GM21737 (cell line): ENCODE data around the gene INHBA.

ENCODE experiments used
- ATAC-seq: cut with Tn5 transposase; IDR thresholded peaks from one replicate; pipeline ENCODE4 v1.9.1; 2021; ENCODE audit warnings: mild to moderate bottlenecking, moderate library complexity; ENCODE audit not compliant: unreplicated experiment

INHBA gene

DNA sequence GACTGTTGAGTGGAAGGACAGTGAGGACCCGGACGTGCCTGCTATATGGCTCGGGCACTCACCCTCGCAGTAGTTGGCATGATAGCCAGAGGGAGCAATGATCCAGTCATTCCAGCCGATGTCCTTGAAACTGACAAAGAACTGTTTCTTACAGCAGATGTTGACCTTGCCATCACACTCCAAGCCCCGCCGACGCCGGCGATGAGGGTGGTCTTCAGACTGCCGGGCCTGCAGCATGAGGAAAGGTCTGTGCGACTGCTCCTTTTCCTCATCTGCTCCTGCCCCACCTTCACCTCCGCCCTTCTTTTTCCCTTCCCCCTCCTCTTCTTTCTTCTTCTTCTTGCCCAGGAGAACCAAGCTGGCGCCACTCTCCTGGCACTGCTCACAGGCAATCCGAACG lies 13.1 kb downstream of the INHBA start:
- ATAC-seq = no peak

DNA sequence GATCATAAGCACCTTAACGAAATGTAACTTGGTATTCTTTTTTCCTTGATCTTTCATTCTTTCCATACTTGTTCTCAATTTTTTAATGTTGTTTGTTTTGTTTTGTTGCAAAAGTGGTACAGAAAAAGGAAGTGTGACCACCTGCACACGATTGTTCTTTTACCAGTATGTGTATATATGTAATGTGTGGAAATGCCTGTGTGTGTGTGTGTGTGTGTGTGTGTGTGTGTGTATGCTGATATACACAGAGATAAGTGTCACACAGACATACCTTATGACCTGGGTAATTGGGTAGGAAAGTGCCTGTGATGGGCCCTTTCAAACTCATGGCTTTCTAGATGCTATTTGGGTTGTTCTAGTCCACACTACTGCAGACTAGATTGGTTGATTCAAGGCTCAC lies 14.0 kb downstream of the INHBA start:
- ATAC-seq = no peak

DNA sequence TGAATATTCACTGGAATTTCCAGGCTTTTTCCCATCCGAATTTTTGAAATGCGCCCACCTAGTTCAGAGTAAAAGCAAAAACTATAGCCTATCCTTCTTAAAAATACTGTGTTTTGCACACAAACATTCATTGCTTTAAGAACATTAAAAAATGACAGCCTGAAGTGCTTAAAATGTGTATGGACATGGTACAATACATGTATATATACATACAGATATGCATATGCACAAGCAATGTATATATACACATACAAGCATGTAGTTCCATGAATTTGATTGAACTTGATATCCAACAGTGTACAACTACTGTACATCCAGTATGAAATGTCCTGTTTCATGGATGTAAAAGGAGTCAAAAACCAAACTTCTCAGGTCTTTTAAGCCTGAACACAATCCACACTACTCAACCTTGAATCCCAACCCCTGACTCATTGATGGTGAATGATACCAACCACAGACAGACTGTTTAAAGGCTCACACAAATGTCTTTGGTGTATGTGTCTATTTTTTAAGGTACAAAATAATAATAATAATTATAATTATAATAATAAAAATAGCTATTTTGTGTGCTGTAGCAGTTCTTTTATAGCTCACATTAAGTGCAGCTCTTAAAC lies 14.8 kb downstream of the INHBA start:
- ATAC-seq = no peak

DNA sequence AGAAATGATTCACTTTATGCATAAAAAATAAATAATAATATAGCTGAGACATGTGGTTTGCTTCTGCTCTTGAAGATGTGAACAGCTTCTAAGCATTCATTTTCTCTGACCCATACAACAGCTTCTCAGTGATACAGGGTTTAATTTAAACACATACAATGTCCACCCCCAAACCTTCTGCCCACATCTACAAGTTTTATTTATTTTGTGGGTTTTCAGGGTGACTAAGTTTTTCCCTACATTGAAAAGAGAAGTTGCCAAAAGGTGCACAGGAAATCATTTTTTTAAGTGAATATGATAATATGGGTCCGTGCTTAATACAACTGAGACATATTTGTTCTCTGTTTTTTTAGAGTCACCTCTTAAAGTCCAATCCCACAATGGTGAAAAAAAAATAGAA lies 17.2 kb downstream of the INHBA start:
- ATAC-seq = no peak

DNA sequence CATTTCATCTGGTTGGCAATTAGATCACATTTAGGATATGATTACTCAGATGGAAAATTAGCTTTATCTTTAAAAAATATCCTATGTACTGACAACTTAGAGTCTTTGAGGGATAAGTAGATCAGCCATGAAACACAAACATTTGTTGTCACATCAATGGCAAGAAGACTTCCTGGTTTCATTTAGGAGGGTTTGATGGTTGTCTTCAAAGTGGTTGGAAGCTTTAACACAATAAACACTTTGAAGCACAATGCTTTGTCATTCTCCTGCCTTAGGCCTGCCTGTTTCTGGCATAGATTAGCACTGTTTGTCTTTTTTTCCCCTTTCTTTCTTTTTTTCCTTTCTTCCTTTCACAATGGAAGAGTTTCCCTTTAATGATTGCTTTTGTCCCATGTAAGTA lies 20.5 kb downstream of the INHBA start:
- no peak for ATAC-seq

DNA sequence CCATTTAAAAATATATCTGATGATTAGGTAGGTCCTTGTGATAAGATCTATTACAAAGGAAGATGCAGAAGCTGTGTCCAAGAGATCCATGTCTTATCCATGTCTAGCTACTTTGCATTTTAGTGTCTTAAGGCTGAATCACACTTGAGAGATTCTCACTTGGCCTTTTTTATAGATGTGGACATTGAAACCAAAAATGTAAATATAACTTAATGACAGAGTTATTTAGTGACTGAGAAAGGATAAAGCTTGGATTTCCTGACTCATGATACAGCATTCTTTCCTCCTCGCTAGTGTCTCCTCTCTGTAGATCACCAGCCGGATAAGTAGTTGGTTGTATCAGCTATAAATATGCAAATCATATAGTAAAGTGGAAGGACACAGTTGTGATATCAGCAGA lies 23.3 kb downstream of the INHBA start:
- no peak for ATAC-seq

DNA sequence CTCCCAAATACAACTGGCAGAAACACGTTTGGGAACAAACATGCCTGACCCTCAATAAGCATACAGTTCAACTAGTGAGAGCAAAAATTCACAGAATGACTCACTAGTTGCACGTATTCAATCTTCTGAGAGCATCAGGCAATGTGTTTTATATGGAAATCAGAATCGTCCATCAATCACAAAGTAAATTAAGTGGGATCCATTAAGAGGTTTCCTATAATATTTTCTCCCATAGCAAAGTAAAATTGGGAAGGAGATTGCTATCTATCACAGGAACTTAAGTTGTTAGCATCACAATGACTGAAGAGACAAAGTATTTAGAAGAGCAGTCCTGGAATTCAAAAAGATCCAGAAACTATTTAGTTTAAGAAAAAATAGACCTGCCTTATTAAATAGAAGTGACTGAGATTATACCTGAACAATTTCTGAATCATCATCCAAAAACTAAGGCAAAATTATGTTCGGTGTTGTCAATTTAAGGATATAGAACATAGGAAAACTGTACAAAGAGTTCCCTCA lies 28.3 kb downstream of the INHBA start:
- ATAC-seq = no peak

DNA sequence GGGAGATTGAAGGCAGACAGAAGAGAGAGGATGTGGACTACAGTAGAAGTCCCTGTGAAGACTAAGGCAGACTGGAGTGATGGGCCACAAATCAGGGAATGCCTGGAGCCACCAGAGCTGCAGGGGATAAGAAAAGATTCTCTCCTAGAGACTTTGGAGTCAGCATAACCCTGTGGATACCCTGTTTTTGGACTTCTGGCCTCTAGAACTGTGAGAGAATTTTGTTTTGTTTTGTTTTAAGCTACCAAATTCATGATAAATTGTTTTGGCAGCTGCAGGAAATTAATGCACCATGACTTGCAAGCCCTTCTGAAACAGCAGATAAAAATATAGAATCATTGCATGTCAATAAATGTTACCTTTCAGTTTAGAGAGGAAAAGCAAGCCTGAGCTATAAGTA lies 41.3 kb downstream of the INHBA start:
- ATAC-seq = no peak

DNA sequence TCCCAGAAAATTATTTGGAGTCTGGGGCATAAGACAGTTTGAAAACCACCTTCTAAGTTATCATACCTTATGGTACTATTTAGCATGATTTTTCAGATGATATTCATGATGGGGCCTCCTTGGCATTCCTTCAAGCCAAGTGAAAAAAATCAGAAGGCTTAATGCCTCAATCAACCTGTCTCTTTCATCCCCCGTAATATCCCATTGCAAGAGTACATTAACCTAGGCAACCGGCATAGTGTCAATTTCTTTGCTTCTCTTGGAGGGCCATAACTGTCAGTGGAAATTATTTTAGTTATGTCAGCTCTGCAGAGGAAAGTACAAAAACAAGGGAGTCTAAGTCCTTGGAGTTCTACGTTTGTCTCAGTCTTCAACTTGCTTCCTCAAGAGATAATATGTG lies 43.4 kb downstream of the INHBA start:
- no peak for ATAC-seq

DNA sequence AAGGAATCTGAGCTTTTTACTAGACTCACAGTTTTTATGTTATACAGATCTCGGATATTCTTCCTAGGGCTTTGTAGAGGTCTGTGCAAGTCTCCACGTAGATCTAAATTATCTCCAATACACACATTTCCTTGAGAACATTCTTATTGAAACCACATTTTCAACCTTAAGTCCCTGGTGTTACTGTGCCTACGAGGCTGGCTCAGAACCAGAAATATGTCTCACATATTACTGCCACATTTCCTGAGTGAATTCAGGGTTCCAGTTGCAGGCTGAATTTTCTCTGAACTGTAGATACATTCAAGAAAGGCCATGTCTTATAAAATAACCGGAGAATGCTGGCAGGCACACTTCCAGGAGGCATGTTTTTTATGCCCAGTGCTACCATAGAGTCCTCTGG lies 46.5 kb downstream of the INHBA start:
- no peak for ATAC-seq

DNA sequence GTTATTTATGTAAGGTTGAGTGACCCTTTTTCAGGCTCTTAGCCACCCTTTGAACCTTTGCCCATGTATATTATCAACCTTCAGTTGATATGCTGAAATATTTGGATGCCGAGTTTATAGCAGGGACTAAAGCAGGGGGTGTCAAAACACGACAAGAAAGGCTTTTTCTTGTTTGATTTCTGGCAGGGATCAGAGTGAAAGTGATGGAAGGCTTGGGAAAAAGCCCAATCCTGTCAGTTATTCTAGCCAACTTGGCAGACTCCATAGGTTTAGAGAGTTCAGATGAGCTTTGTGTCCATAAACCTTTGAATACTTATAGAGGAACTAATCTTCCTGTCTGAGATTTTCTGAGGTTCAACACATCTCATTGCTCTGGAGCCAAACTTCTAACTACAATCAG lies 47.5 kb downstream of the INHBA start:
- no peak for ATAC-seq

DNA sequence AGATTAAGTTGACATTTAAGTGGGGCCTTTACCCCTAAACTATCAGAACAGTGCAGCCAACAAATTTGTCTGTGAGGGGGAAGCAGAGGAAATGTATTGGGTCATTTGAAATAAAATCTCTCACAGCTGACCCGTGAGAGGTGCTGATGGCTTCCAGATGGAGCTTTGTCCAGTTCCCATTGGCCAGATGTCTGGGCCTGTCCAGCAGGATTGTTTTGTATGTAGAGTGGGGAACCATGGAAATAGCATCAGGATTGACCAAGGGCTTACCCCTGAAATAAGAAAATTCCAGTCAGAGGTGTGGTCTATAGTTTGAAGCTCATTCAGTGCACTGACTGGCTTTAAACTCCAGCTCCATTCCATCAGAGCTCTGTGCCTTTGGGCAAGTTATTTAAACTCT lies 50.6 kb downstream of the INHBA start:
- ATAC-seq = no peak

DNA sequence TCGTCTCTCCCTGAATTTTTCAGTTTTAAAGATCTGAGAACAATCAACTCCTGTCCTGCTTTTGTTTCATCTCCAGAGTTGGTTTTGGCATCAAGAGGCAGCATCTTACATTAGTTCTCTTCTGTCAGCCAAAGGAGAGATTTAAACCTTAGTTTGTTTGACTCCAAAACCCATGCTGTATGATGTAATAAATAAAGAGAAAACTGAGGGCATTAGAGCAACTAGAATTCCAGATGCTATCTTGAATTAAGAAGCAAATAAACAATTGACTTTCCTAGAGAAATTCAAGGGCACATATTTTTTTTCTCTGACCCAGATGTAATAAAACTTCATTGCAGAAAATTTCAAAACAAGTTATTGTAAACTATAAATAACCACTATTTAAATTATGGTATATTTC lies 54.4 kb downstream of the INHBA start:
- no peak for ATAC-seq

DNA sequence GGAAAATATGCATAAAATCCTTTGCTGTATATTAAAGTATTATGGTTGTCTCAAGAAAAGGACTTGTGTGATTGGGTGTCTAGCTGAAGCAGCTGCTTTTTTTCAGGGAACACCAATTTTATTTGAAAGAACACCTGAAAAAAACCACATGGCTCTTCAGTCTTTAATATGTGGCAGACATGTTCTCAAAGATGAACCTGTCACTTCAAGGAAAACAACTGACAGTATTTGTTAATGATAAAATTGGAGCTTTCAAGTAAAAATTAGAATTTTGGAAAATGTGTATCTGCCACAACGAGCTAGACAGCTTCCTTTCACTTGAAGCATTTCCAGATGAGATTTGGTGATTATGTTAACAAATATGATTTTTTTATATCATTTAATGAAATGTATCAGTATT lies 59.3 kb downstream of the INHBA start:
- no peak for ATAC-seq

DNA sequence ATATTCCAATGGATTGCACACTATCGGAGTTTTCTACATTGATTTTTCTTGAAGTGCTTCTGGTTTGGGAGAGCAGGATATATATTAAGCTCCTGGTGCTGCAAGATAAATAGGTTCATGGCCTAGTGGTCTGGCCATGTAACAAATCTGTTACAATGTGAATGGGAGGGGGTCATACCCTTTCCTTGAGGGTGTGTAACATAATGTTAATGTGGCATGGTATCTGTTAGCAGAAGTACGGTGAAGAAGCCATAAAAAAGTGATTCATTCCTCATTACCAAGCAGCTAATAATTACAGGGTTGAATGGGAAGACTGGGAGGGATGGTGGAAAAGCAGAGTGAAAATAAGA lies 61.2 kb downstream of the INHBA start:
- no peak for ATAC-seq

DNA sequence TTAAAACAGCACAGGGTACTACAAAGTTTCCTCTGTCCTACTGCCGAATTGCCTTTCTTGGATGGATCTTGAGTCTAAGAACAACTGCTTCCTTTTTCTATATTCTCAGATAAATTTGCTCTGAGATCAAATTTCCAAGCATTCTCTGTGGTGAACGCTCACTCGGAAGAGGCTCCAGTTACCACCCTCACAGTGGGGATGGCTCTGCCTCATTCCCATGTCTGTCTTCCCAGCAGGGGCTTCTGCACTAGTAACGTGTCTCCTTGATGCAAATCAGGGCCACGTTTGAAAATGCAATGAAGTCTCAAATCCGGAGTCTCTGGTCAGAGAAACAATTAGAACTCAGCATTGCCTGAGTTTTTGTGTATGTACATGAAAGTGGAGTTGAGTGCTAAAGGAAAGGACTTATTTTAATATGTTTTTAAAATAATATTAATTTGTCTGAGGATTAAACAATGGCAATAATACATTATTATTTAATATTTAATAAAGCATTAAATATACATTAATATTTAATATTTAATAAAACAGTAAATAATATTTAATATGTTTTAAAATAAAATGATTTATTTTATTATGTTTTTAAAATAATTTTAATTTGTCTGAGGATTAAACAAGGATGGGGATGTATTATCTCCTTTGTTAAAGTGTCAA lies 61.8 kb downstream of the INHBA start:
- ATAC-seq = no peak

DNA sequence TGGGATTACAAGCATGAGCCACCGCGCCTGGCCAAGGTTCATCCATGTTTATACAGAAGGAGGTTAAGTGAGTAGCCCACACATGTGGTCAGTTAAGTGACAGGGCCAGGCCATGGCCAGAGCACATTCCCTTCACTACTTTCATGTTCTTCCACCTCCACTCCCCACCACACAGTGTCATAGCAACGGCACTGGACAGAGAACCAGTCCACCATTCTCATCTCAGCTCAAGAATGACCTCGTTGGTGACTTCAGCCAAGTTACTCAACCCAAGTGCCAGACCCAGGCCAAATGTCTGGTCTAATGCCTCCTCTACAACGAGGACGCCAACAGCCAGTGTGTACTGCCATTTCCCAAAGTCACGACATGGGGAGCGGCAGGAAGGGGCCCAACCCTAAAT lies 62.4 kb downstream of the INHBA start:
- no peak for ATAC-seq

DNA sequence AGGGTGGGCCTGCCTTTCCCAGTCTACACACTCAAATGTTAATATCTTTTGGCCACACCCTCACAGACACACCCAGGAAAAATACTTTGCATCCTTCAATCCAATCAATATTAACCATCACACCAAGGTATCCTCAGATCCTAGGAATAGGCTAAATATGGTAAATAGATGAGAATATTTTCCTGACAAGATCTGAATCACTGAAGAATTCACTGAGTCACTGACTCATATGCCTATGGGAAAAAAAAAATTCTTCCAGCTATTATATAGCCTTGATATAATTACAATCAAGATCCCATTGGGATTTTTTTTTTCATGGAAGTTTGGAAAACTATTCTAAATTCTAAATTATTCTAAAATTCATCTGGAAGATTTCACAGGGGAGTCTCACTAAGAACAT lies 65.8 kb downstream of the INHBA start:
- ATAC-seq = no peak
